H9 (cell line): Measurements from ENCODE around the gene AQP3. TPM values are rescaled to one million over a fixed set of nuclear protein-coding genes. Genes with fewer than 3 reads are reported as not detected.

Source experiments
- DNase-seq: peaks from one replicate; pipeline ENCODE4 v3.0.0-alpha.2; 2017
- H2AFZ ChIP-seq: one replicate; pipeline ENCODE4 v1.6.1; 2013; ENCODE audit warnings: mild to moderate bottlenecking, low read length, control low read depth, moderate library complexity
- H2AK5ac ChIP-seq: 2 replicates; pipeline ENCODE4 v1.6.1; 2013; ENCODE audit warnings: low read length, control low read depth, mixed read lengths; ENCODE audit not compliant: insufficient read length
- H2BK120ac ChIP-seq: one replicate; pipeline ENCODE4 v1.6.1; 2013; ENCODE audit warnings: low read depth, mild to moderate bottlenecking, low read length, control low read depth, inconsistent platforms; ENCODE audit not compliant: poor library complexity, severe bottlenecking
- H2BK12ac ChIP-seq: 2 replicates; pipeline ENCODE4 v1.6.1; 2013; ENCODE audit warnings: low read length, control low read depth, mixed read lengths, low read depth; ENCODE audit not compliant: insufficient read length
- H2BK15ac ChIP-seq: 2 replicates; pipeline ENCODE4 v1.6.1; 2013; ENCODE audit warnings: low read depth, low read length, control low read depth
- H2BK20ac ChIP-seq: one replicate; pipeline ENCODE4 v1.6.1; 2013; ENCODE audit warnings: low read depth, mild to moderate bottlenecking, low read length, control low read depth, inconsistent platforms; ENCODE audit not compliant: poor library complexity, severe bottlenecking
- H2BK5ac ChIP-seq: 2 replicates; pipeline ENCODE4 v1.6.1; 2013; ENCODE audit warnings: low read length, control low read depth, mixed read lengths; ENCODE audit not compliant: insufficient read length
- H3K14ac ChIP-seq: 2 replicates; pipeline ENCODE4 v1.6.1; 2013; ENCODE audit warnings: low read length, control low read depth; ENCODE audit not compliant: insufficient read depth
- H3K18ac ChIP-seq: 2 replicates; pipeline ENCODE4 v1.6.1; 2013; ENCODE audit warnings: low read depth, mild to moderate bottlenecking, mixed read lengths, low read length, control low read depth; ENCODE audit not compliant: insufficient read length
- H3K23ac ChIP-seq: 2 replicates; pipeline ENCODE4 v1.6.1; 2013; ENCODE audit warnings: low read length, control low read depth, mixed read lengths, low read depth; ENCODE audit not compliant: insufficient read length
- H3K23me2 ChIP-seq: 2 replicates; pipeline ENCODE4 v1.6.1; 2013; ENCODE audit warnings: low read depth, mild to moderate bottlenecking, mixed read lengths, low read length, control low read depth; ENCODE audit not compliant: insufficient read length, poor library complexity, severe bottlenecking
- H3K27ac ChIP-seq: 2 replicates; pipeline ENCODE4 v1.5.1; 2013; ENCODE audit warnings: low read length, control low read depth, mixed read lengths, low read depth; ENCODE audit not compliant: insufficient read length
- H3K27me3 ChIP-seq: 2 replicates; pipeline ENCODE4 v1.6.1; 2013; ENCODE audit warnings: low read length, control low read depth, inconsistent platforms; ENCODE audit not compliant: insufficient read depth
- H3K4ac ChIP-seq: 2 replicates; pipeline ENCODE4 v1.6.1; 2013; ENCODE audit warnings: low read depth, mild to moderate bottlenecking, control low read depth, inconsistent platforms, low read length, moderate library complexity
- H3K4me1 ChIP-seq: 2 replicates; pipeline ENCODE4 v1.6.1; 2013; ENCODE audit warnings: low read length, control low read depth, inconsistent platforms; ENCODE audit not compliant: insufficient read depth
- H3K4me2 ChIP-seq: 2 replicates; pipeline ENCODE4 v1.6.1; 2013; ENCODE audit warnings: low read length, control low read depth, mixed read lengths; ENCODE audit not compliant: insufficient read length, insufficient read depth
- H3K56ac ChIP-seq: 2 replicates; pipeline ENCODE4 v1.6.1; 2013; ENCODE audit warnings: low read depth, mild to moderate bottlenecking, mixed read lengths, low read length, control low read depth; ENCODE audit not compliant: insufficient read length
- H3K79me1 ChIP-seq: 2 replicates; pipeline ENCODE4 v1.6.1; 2013; ENCODE audit warnings: low read depth, mild to moderate bottlenecking, moderate library complexity, low read length, control low read depth, inconsistent platforms; ENCODE audit not compliant: insufficient read depth, poor library complexity, severe bottlenecking
- H3K79me2 ChIP-seq: 2 replicates; pipeline ENCODE4 v1.6.1; 2013; ENCODE audit warnings: low read length, control low read depth, inconsistent platforms; ENCODE audit not compliant: insufficient read depth
- H3K9ac ChIP-seq: 2 replicates; pipeline ENCODE4 v1.6.1; 2013; ENCODE audit warnings: low read length, control low read depth, mixed read lengths; ENCODE audit not compliant: insufficient read length; ENCODE audit errors: extremely low read depth
- H3K9me3 ChIP-seq: one replicate; pipeline ENCODE4 v1.6.1; 2013; ENCODE audit warnings: low read depth, low read length, inconsistent platforms; ENCODE audit not compliant: control insufficient read depth
- H3T11ph ChIP-seq: one replicate; pipeline ENCODE4 v1.6.1; 2013; ENCODE audit warnings: mild to moderate bottlenecking, low read length, control low read depth, inconsistent platforms
- H4K20me1 ChIP-seq: one replicate; pipeline ENCODE4 v1.6.1; 2013; ENCODE audit not compliant: control insufficient read depth, insufficient read length, insufficient read depth
- H4K5ac ChIP-seq: 2 replicates; pipeline ENCODE4 v1.6.1; 2013; ENCODE audit warnings: low read depth, mild to moderate bottlenecking, mixed read lengths, low read length, control low read depth; ENCODE audit not compliant: insufficient read length
- H4K8ac ChIP-seq: replicated peaks from 2 replicates; pipeline ENCODE4 v1.6.1; 2013; ENCODE audit warnings: low read length, control low read depth, mixed read lengths, low read depth; ENCODE audit not compliant: insufficient read length
- H4K91ac ChIP-seq: 2 replicates; pipeline ENCODE4 v1.6.1; 2013; ENCODE audit warnings: low read depth, mild to moderate bottlenecking, moderate library complexity, mixed read lengths, low read length, control low read depth; ENCODE audit not compliant: insufficient read length
- H3K27ac Mint-ChIP-seq, 3 experiments: 2 replicates in 2 of 3; 3 replicates in 1 of 3; pipeline ENCODE4 v1.8.0; 2020 to 2021; ENCODE audit warnings: mixed read lengths in 3 of 3, mild to moderate bottlenecking in 1 of 3, moderate library complexity in 1 of 3
- H3K27me3 Mint-ChIP-seq: 2 replicates; pipeline ENCODE4 v1.8.0; 2021; ENCODE audit warnings: low read depth, mild to moderate bottlenecking, moderate library complexity, mixed read lengths
- H3K36me3 Mint-ChIP-seq, 3 experiments: 2 replicates in 2 of 3; 3 replicates in 1 of 3; pipeline ENCODE4 v1.8.0; 2020 to 2021; ENCODE audit warnings: low read depth in 3 of 3, mixed read lengths in 3 of 3; ENCODE audit not compliant: insufficient read depth in 1 of 3
- H3K4me1 Mint-ChIP-seq, 2 experiments: 2 replicates each; pipeline ENCODE4 v1.8.0; 2020; ENCODE audit warnings: mixed read lengths in 2 of 2
- H3K4me3 Mint-ChIP-seq, 2 experiments: 2 replicates in 1 of 2; 3 replicates in 1 of 2; pipeline ENCODE4 v1.8.0; 2020 to 2021; ENCODE audit warnings: mild to moderate bottlenecking in 2 of 2, mixed read lengths in 2 of 2, moderate library complexity in 1 of 2
- H3K9me3 Mint-ChIP-seq, 2 experiments: 2 replicates in 1 of 2; 3 replicates in 1 of 2; pipeline ENCODE4 v1.8.0; 2020; ENCODE audit warnings: mild to moderate bottlenecking in 2 of 2, mixed read lengths in 2 of 2, moderate library complexity in 1 of 2
- CTCF ChIP-seq: fragments of 200-600 bp; sonication (generic); conservative IDR thresholded peaks from 3 replicates; pipeline ENCODE4 v1.8.0; 2021; ENCODE audit warnings: antibody characterized with exemption, mild to moderate bottlenecking
- WGBS: extraction: QIAGEN DNeasy Blood & Tissue Kit; methylation state at CpG from one replicate; pipeline ENCODE4 v1.1.7; 2013; ENCODE audit warnings: missing lambda C conversion rate, low lambda C conversion rate, mixed read lengths; ENCODE audit not compliant: insufficient read length; ENCODE audit errors: extremely low coverage; 5-methylcytosine and 5-hydroxymethylcytosine counted together
- total RNA-seq: library from RNA; stranded (reverse); gene quantifications from 2 replicates; pipeline ENCODE4 v1.2.1, GENCODE V29; 2021

Gene AQP3
- total RNA-seq, 1 experiment from 2014 or later, result 1.6 TPM

- no peak overlapping the region for H3K56ac ChIP-seq
- Mint-ChIP-seq H3K4me3 (no peak overlapping the region), H3K4me1 (peaks cover 7 to 13% of the 10 kb centered on the region in 2 experiments), H3K36me3 (no peaks in the 10 kb centered on the region), H3K9me3 (no peaks in the 10 kb centered on the region), H3K27ac (peak overlapping the region in 1 of 3 experiments; percentile 96; a peak in 3 of 7 replicates), H3K27me3 (peaks cover 5% of the 10 kb centered on the region)
- H3K79me2 ChIP-seq, result no peaks in the 10 kb centered on the region
- H3K9me3 ChIP-seq, result no peaks in the 10 kb centered on the region
- no peak overlapping the region for H3K9ac ChIP-seq
- H2BK12ac ChIP-seq, result no peak overlapping the region
- no peak overlapping the region for H3T11ph ChIP-seq
- no peak overlapping the region for H3K18ac ChIP-seq
- H3K23ac ChIP-seq, result no peak overlapping the region
- WGBS, result no CpG with 5 or more reads among the region's 9 CpGs
- no peaks in the 10 kb centered on the region for H4K20me1 ChIP-seq
- H2BK120ac ChIP-seq, result no peak overlapping the region
- H3K4ac ChIP-seq, result no peak overlapping the region
- no peak overlapping the region for H2AK5ac ChIP-seq
- peak; percentile 88 for DNase-seq
- H2BK5ac ChIP-seq, result no peak overlapping the region
- H3K23me2 ChIP-seq, result no peaks in the 10 kb centered on the region
- peak overlapping the region; percentile 39; the same call in 1 of the 2 replicates for H3K14ac ChIP-seq
- peak; percentile 86 for TF ChIP-seq CTCF
- no peak overlapping the region for H4K8ac ChIP-seq
- H3K27me3 ChIP-seq, result no peaks in the 10 kb centered on the region
- H4K91ac ChIP-seq, result no peak overlapping the region
- H2AFZ ChIP-seq, result no peak overlapping the region
- H3K4me1 ChIP-seq, result no peaks in the 10 kb centered on the region
- no peak overlapping the region for H3K4me2 ChIP-seq
- H4K5ac ChIP-seq, result no peak overlapping the region
- H3K27ac ChIP-seq, result no peak overlapping the region
- H2BK20ac ChIP-seq, result no peak overlapping the region
- no peak overlapping the region for H2BK15ac ChIP-seq
- no peaks in the 10 kb centered on the region for H3K79me1 ChIP-seq
Measured at GRCh38 chr9:33415501-33416038, 31.8 kb downstream of the AQP3 start.
